Esophagus muscularis mucosa (tissue), 3 donors: ENCODE data around the gene SERPINA1.

Experiments used
- POLR2A ChIP-seq: fragments of 450-650 bp; IDR thresholded peaks from one replicate; pipeline ENCODE4 v1.6.1; 2017; ENCODE audit warnings: antibody characterized with exemption, moderate library complexity, mild to moderate bottlenecking, low read depth
- POLR2AphosphoS5 ChIP-seq, 2 donors: sonication (generic); formaldehyde crosslinking; IDR thresholded peaks; one replicate each; pipeline ENCODE4 v1.6.1; 2017; ENCODE audit warnings: antibody characterized with exemption in 2 of 2
- TF ChIP-seq, protein P1 (sequence below), 3 experiments: fragments of 200-600 bp in 2 of 3; fragments of 450-650 bp in 1 of 3; sonication (generic) in 2 of 3; IDR thresholded peaks; one replicate each; pipeline ENCODE4 v1.5.1; 2017 to 2019; ENCODE audit warnings: antibody characterized with exemption in 3 of 3, mild to moderate bottlenecking in 2 of 3, moderate library complexity in 1 of 3

DNA sequence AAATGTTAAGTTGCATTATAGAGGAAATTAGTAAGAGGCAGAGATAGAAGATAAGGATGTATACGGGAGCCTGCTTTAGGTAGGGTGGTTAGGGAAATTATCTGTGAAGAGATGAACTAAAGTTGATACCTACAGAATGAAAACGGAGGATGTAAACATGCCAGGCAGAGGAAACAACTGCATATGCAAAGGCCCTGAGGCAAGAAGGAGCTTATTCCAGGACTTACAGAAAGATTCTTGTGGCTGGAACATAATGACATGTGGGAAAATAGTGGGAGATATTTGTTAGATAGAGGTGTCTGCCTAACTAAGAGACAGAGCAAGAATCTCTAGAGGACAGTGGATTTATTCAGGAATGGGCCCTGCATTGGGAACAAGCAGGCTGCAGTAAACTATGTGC lies 16.2 kb upstream of the SERPINA1 start:
- TF ChIP-seq, protein P1, sequence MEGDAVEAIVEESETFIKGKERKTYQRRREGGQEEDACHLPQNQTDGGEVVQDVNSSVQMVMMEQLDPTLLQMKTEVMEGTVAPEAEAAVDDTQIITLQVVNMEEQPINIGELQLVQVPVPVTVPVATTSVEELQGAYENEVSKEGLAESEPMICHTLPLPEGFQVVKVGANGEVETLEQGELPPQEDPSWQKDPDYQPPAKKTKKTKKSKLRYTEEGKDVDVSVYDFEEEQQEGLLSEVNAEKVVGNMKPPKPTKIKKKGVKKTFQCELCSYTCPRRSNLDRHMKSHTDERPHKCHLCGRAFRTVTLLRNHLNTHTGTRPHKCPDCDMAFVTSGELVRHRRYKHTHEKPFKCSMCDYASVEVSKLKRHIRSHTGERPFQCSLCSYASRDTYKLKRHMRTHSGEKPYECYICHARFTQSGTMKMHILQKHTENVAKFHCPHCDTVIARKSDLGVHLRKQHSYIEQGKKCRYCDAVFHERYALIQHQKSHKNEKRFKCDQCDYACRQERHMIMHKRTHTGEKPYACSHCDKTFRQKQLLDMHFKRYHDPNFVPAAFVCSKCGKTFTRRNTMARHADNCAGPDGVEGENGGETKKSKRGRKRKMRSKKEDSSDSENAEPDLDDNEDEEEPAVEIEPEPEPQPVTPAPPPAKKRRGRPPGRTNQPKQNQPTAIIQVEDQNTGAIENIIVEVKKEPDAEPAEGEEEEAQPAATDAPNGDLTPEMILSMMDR (IDR thresholded peaks at IDR 0.05): no peak
- no peak for TF ChIP-seq POLR2A
- no peak for TF ChIP-seq POLR2AphosphoS5 (IDR thresholded peaks at IDR 0.05)
